HepG2 (cell line): Measurements from ENCODE around the gene SIRT7. TPM values are rescaled to one million over a fixed set of nuclear protein-coding genes. Genes with fewer than 3 reads are reported as not detected.
A peak's percentile ranks its signal among the peaks of the same experiment; 100 is the strongest.

Experiments
- FOXP4 ChIP-seq: sonication (generic); formaldehyde crosslinking; IDR thresholded peaks from 2 replicates; pipeline ENCODE4 v1.4.0; 2020; ENCODE audit warnings: missing genetic modification reagents
- KDM2A ChIP-seq: sonication (generic); formaldehyde crosslinking; IDR thresholded peaks from 2 replicates; pipeline ENCODE4 v1.4.0; 2020; ENCODE audit warnings: low read depth, missing genetic modification reagents, borderline replicate concordance
- KLF16 ChIP-seq, 2 experiments: sonication (generic) in 1 of 2; formaldehyde crosslinking in 1 of 2; IDR thresholded peaks; 2 replicates each; pipeline versions ENCODE4 v1.6.1 to v1.8.0; 2016 to 2023; ENCODE audit warnings: missing genetic modification reagents in 2 of 2, missing compliant biosample characterization in 1 of 2
- MAX ChIP-seq: IDR thresholded peaks from 2 replicates; pipeline ENCODE4 v1.6.1; 2012; ENCODE audit warnings: inconsistent platforms
- MZF1 ChIP-seq: sonication (generic); formaldehyde crosslinking; IDR thresholded peaks from 2 replicates; pipeline ENCODE4 v1.8.1; 2023; ENCODE audit warnings: mild to moderate bottlenecking, missing genetic modification reagents, borderline replicate concordance
- NONO ChIP-seq, 2 experiments: fragments of 450-650 bp in 1 of 2; sonication (generic) in 1 of 2; formaldehyde crosslinking in 1 of 2; IDR thresholded peaks in 1 of 2; conservative IDR thresholded peaks in 1 of 2; 2 replicates each; pipeline versions ENCODE4 v1.6.1 to v1.8.0; 2017 to 2022; ENCODE audit warnings: mild to moderate bottlenecking in 1 of 2, missing genetic modification reagents in 1 of 2, moderate library complexity in 1 of 2
- PBX3 ChIP-seq: sonication (generic); formaldehyde crosslinking; IDR thresholded peaks from 2 replicates; pipeline ENCODE4 v1.8.1; 2023; ENCODE audit warnings: missing genetic modification reagents, inconsistent platforms, borderline replicate concordance
- POGK ChIP-seq: sonication (generic); formaldehyde crosslinking; conservative IDR thresholded peaks from 2 replicates; pipeline ENCODE4 v1.8.0; 2022; ENCODE audit warnings: mild to moderate bottlenecking, moderate library complexity, missing genetic modification reagents
- POLR2A ChIP-seq, 2 experiments: IDR thresholded peaks; 2 replicates each; pipeline ENCODE4 v1.6.1; 2011; ENCODE audit warnings: low read depth in 2 of 2, low read length in 2 of 2, mild to moderate bottlenecking in 1 of 2, moderate library complexity in 1 of 2; ENCODE audit not compliant: insufficient read depth in 1 of 2
- RBFOX2 ChIP-seq: fragments of 200-400 bp; formaldehyde crosslinking; IDR thresholded peaks from 2 replicates; pipeline ENCODE4 v1.6.1; 2017; ENCODE audit warnings: low read depth, mild to moderate bottlenecking, low read length
- RCOR2 ChIP-seq: IDR thresholded peaks from 2 replicates; pipeline ENCODE4 v1.6.1; 2016; ENCODE audit warnings: missing biosample characterization, missing genetic modification reagents
- SP5 ChIP-seq: IDR thresholded peaks from 2 replicates; pipeline ENCODE4 v1.6.1; 2016; ENCODE audit warnings: low read depth, borderline replicate concordance
- SPEN ChIP-seq: sonication (generic); formaldehyde crosslinking; IDR thresholded peaks from 2 replicates; pipeline ENCODE4 v1.5.1; 2020; ENCODE audit warnings: low read depth, mild to moderate bottlenecking, missing genetic modification reagents
- STAT5B ChIP-seq: sonication (generic); formaldehyde crosslinking; IDR thresholded peaks from 2 replicates; pipeline ENCODE4 v1.4.0; 2020; ENCODE audit warnings: missing genetic modification reagents
- ZBTB2 ChIP-seq: sonication (generic); formaldehyde crosslinking; IDR thresholded peaks from 2 replicates; pipeline ENCODE4 v1.8.0; 2022; ENCODE audit warnings: low read depth, missing genetic modification reagents
- ZGPAT ChIP-seq: IDR thresholded peaks from 2 replicates; pipeline ENCODE4 v1.6.1; 2016; ENCODE audit warnings: mild to moderate bottlenecking
- ZNF670 ChIP-seq: sonication (generic); formaldehyde crosslinking; IDR thresholded peaks from 2 replicates; pipeline ENCODE4 v1.8.0; 2022; ENCODE audit warnings: mild to moderate bottlenecking, missing genetic modification reagents, borderline replicate concordance
- ZNF766 ChIP-seq: sonication (generic); formaldehyde crosslinking; IDR thresholded peaks from 2 replicates; pipeline ENCODE4 v1.5.0; 2020; ENCODE audit warnings: missing genetic modification reagents, borderline replicate concordance
- ZNF878 ChIP-seq: sonication (generic); formaldehyde crosslinking; IDR thresholded peaks from 2 replicates; pipeline ENCODE4 v1.8.1; 2023; ENCODE audit warnings: mild to moderate bottlenecking, missing genetic modification reagents, moderate library complexity
- polyA plus RNA-seq, 8 experiments: library from polyadenylated mRNA; depleted of rRNA in 3 of 8; stranded (reverse) in 7 of 8; unstranded in 1 of 8; fragments of >200 nt; fragmentation: Illumina TruSeq in 4 of 8; extraction: Trizol in 4 of 8; gene quantifications; 2 replicates each; pipeline versions ENCODE4 v1.2.1 to v1.2.3, GENCODE V29; 2011 to 2016; ENCODE audit warnings: low read depth in 4 of 8, missing spikeins in 1 of 8, mixed read lengths in 1 of 8; ENCODE audit not compliant: insufficient read depth in 1 of 8
- total RNA-seq, 5 experiments: library from RNA; depleted of rRNA; stranded (reverse); fragments of >200 nt; fragmentation: Illumina TruSeq; extraction: Trizol; gene quantifications; 2 replicates each; pipeline ENCODE4 v1.2.3, GENCODE V29; 2016; ENCODE audit warnings: low read depth in 1 of 5

The SIRT7 gene
- total and polyA plus RNA-seq, 2 of the 13 experiments (the other 11 are each of a cell fraction or from before 2014, with no cell fraction given): 8.3 to 24.8 TPM

- no peak for TF ChIP-seq STAT5B (CRISPR knock-in tag)
- peak; percentile 66; the same call in 1 of the 2 replicates for TF ChIP-seq SPEN
- TF ChIP-seq KLF16 (CRISPR knock-in tag; IDR thresholded peaks at IDR 0.05): peak; percentile 25 to 54; a peak in 1 of 4 replicates
- 0 out of 2 replicates have a peak, but pooled peaks have one; percentile 11 for TF ChIP-seq SP5
- peak; percentile 38 for TF ChIP-seq MAX
- TF ChIP-seq PBX3 (CRISPR knock-in tag): peak; percentile 40; the same call in 1 of the 2 replicates
- TF ChIP-seq RCOR2 (CRISPR knock-in tag): no peak
- no peak for TF ChIP-seq FOXP4
- TF ChIP-seq ZNF766: 0 out of 2 replicates have a peak, but pooled peaks have one; percentile 55
- 0 out of 2 replicates have a peak, but pooled peaks have one; percentile 39 for TF ChIP-seq ZGPAT
- no peak for TF ChIP-seq NONO (IDR thresholded peaks at IDR 0.05)
- TF ChIP-seq NONO (CRISPR knock-in tag; conservative IDR thresholded peaks at IDR 0.05): peak; percentile 54; the same call in 1 of the 2 replicates
- 0 out of 2 replicates have a peak, but pooled peaks have one; percentile 28 for TF ChIP-seq POGK (CRISPR knock-in tag)
- TF ChIP-seq ZBTB2 (CRISPR knock-in tag): peak; percentile 25; the same call in 1 of the 2 replicates
- peak; percentile 11; the same call in 1 of the 2 replicates for TF ChIP-seq RBFOX2
- TF ChIP-seq ZNF670 (CRISPR knock-in tag): peak; percentile 58; the same call in 1 of the 2 replicates
- TF ChIP-seq KDM2A (CRISPR knock-in tag): peak; percentile 76
- peak in 1 of 2 experiments; percentile 47; a peak in 1 of 4 replicates for TF ChIP-seq POLR2A (IDR thresholded peaks at IDR 0.05; ENCODE audit: insufficient read depth in 1 of 2, low read depth in 2 of 2, low read length in 2 of 2)
- TF ChIP-seq MZF1 (CRISPR knock-in tag): 0 out of 2 replicates have a peak, but pooled peaks have one; percentile 61
- TF ChIP-seq ZNF878: no peak
Observed at GRCh38 chr17:81870131-81870980, 47.6 kb downstream of the SIRT7 start (continued).
